ENCODE measurements around the gene ATP2A2.

ATP2A2 gene

GRCh38 chr12:110367181-110367864, 86.3 kb downstream of the ATP2A2 start:
- no peak for TF ChIP-seq CTCF (conservative IDR thresholded peaks at IDR 0.05; ENCODE audit: low read depth, low read length)
- DNase-seq (ENCODE audit: low read depth): no peak
- H3K4me3 ChIP-seq (ENCODE audit: low read length): no peak overlapping the region

- no peak for TF ChIP-seq CTCF (conservative IDR thresholded peaks at IDR 0.05; ENCODE audit: low read depth, low read length)
- DNase-seq (ENCODE audit: low read depth): no peak
- H3K4me3 ChIP-seq (ENCODE audit: low read length): no peak overlapping the region
Measured at GRCh38 chr12:110369992-110370391, 88.9 kb downstream of the ATP2A2 start.

- DNase-seq (ENCODE audit: low read depth): no peak
- TF ChIP-seq CTCF (conservative IDR thresholded peaks at IDR 0.05; ENCODE audit: low read depth, low read length): no peak
Measured at GRCh38 chr12:110370732-110371231, 89.7 kb downstream of the ATP2A2 start.

GRCh38 chr12:110371408-110372055, 90.5 kb downstream of the ATP2A2 start:
- no peak overlapping the region for H3K4me3 ChIP-seq (ENCODE audit: low read length)
- TF ChIP-seq CTCF (conservative IDR thresholded peaks at IDR 0.05; ENCODE audit: low read depth, low read length): no peak
- DNase-seq (ENCODE audit: low read depth): no peak

More at GRCh38 chr12:110370732-110371231, 89.7 kb downstream of the ATP2A2 start:
- no peak overlapping the region for H3K4me3 ChIP-seq (ENCODE audit: low read length)

GRCh38 chr12:110372056-110372425, 91.0 kb downstream of the ATP2A2 start:
- TF ChIP-seq CTCF (conservative IDR thresholded peaks at IDR 0.05; ENCODE audit: low read depth, low read length): no peak
- DNase-seq (ENCODE audit: low read depth): no peak

GRCh38 chr12:110373025-110373424, 92.0 kb downstream of the ATP2A2 start:
- no peak for DNase-seq (ENCODE audit: low read depth)

More at GRCh38 chr12:110372056-110372425, 91.0 kb downstream of the ATP2A2 start:
- no peak overlapping the region for H3K4me3 ChIP-seq (ENCODE audit: low read length)

More at GRCh38 chr12:110373025-110373424, 92.0 kb downstream of the ATP2A2 start:
- TF ChIP-seq CTCF (conservative IDR thresholded peaks at IDR 0.05; ENCODE audit: low read depth, low read length): no peak
- H3K4me3 ChIP-seq (ENCODE audit: low read length): no peak overlapping the region
